ENCODE measurements around the gene FSD2. TPM values are rescaled to one million over a fixed set of nuclear protein-coding genes. Genes with fewer than 3 reads are reported as not detected.

The FSD2 gene
- total RNA-seq, 1 experiment from 2014 or later: not detected

Other genes with a start within 250 kb of the FSD2 start
- 1.0 and 1.5 TPM in 2 replicates for gene CPEB1, start 158.7 kb downstream of the FSD2 start, total RNA-seq (2021)
- 9.8 and 10.6 TPM in 2 replicates for gene AP3B2, start 96.2 kb downstream of the FSD2 start, total RNA-seq (2021)
- gene WHAMM, start 3.6 kb upstream of the FSD2 start, total RNA-seq (2021): 3.0 and 3.7 TPM in 2 replicates
- gene HOMER2, start 146.7 kb upstream of the FSD2 start, total RNA-seq (2021): 12.8 and 14.2 TPM in 2 replicates
- gene RAMAC, start 180.1 kb upstream of the FSD2 start, total RNA-seq (2021): 35.8 and 35.9 TPM in 2 replicates
- 9.2 and 11.5 TPM in 2 replicates for gene C15orf40, start 205.6 kb upstream of the FSD2 start, total RNA-seq (2021)